Uterus (tissue), 4 donors: ENCODE measurements around the gene ZFHX2. TPM values are rescaled to one million over a fixed set of nuclear protein-coding genes. Genes with fewer than 3 reads are reported as not detected.

ENCODE experiments used
- DNase-seq, 2 donors: peaks; one replicate each; pipeline ENCODE4 v3.0.0-alpha.2; 2019 to 2020
- H3K27ac ChIP-seq, 2 donors: fragments of 200-600 bp; sonication (generic); 1 replicate in 1 of 2; 2 replicates in 1 of 2; pipeline ENCODE4 v1.5.1; 2016 to 2018
- H3K27me3 ChIP-seq, 2 donors: fragments of 200-600 bp; sonication (generic); one replicate each; pipeline ENCODE4 v1.5.1; 2018 to 2019; ENCODE audit warnings: control low read depth in 1 of 2
- H3K36me3 ChIP-seq, 2 donors: fragments of 200-600 bp; sonication (generic); one replicate each; pipeline ENCODE4 v1.5.1; 2019; ENCODE audit warnings: control low read depth in 1 of 2
- H3K4me1 ChIP-seq, 2 donors: fragments of 200-600 bp; sonication (generic); one replicate each; pipeline ENCODE4 v1.5.1; 2018 to 2019; ENCODE audit warnings: control low read depth in 1 of 2
- H3K4me3 ChIP-seq, 2 donors: fragments of 200-600 bp; sonication (generic); 1 replicate in 1 of 2; 2 replicates in 1 of 2; pipeline ENCODE4 v1.5.1; 2018 to 2019; ENCODE audit warnings: mild to moderate bottlenecking in 1 of 2
- H3K9me3 ChIP-seq, 2 donors: fragments of 200-600 bp; sonication (generic); one replicate each; pipeline ENCODE4 v1.5.1; 2019; ENCODE audit warnings: control low read depth in 1 of 2
- CTCF ChIP-seq, 4 experiments: fragments of 200-600 bp in 2 of 4; fragments of 450-650 bp in 2 of 4; sonication (generic) in 2 of 4; IDR thresholded peaks; one replicate each; pipeline ENCODE4 v1.5.1; 2016 to 2019; ENCODE audit warnings: antibody characterized with exemption in 4 of 4, mild to moderate bottlenecking in 2 of 4, moderate library complexity in 1 of 4
- POLR2A ChIP-seq, 2 donors: fragments of 450-650 bp; IDR thresholded peaks; one replicate each; pipeline ENCODE4 v1.6.1; 2016; ENCODE audit warnings: antibody characterized with exemption in 2 of 2, mild to moderate bottlenecking in 1 of 2, moderate library complexity in 1 of 2
- intact Hi-C: fragments of 100-400 bp; cut with DNase I; formaldehyde crosslinking; loops from one replicate; pipeline ENCODE4 v1.15.1; 2023; ENCODE audit warnings: low total_unique reads
- total RNA-seq, 4 donors: library from RNA; depleted of rRNA in 3 of 4; stranded (reverse); fragments of >200 nt in 3 of 4; gene quantifications; one replicate each; pipeline versions ENCODE4 v1.1.0 to v1.2.4, GENCODE V29; 2014 to 2023
- donor health status: DM: yes; HTN: yes; CAD: no.

ZFHX2 gene
- total RNA-seq, 4 donors from 2014 or later: 0.35 to 1.7 TPM; not detected in 2

DNA sequence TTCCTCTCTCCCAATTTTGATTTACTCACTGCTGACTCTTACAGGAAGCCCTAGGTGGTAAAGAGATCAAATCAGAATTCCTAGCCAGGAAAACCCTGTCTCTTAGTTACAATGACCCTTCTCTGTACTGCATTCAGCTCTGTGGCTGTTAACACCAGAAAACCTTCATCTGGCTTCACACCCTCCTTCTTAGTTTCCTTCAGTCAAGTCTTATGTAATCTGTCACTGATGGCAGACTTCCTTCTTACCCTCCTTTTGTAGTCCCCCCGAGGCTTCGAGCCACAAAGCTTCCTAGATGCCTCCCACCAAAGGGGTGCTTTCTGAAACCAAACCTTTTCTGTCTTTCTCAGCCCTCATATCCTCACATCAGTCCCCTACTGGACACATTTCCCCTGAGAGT lies 65.5 kb downstream of the ZFHX2 start:
- H3K36me3 ChIP-seq: no peaks in the 10 kb centered on the region
- intact Hi-C loops: no loop called here

DNA sequence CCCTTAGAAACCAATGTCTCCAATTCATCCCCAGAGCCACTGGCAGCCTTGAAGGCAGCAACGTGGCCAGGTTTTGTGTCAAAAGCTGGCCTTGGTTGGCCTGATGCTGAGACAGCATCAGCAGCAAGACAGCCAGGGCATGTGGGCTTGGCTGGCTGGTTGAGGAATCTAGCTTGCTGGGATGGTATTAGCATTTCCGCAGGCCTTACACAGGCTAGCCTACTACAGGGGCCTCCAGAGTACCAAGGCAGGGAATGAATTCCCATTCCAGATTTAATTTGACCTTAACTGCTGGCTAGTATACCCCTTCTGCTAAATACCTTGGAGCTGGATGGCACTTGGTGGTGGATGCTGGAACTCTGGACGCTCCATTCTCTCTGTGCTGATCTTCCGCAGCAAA lies 66.2 kb downstream of the ZFHX2 start:
- Histone ChIP-seq H3K4me3 (no peak overlapping the region), H3K4me1 (no peaks in the 10 kb centered on the region), H3K36me3 (no peaks in the 10 kb centered on the region), H3K9me3 (no peaks in the 10 kb centered on the region), H3K27ac (no peak overlapping the region), H3K27me3 (no peaks in the 10 kb centered on the region)
- DNase-seq: no peak
- TF ChIP-seq POLR2A (IDR thresholded peaks at IDR 0.05) (no peak), CTCF (IDR thresholded peaks at IDR 0.05) (no peak)
- intact Hi-C loops: no loop called here

More for the DNA sequence above, 65.5 kb downstream of the ZFHX2 start:
- Histone ChIP-seq H3K4me1 (no peaks in the 10 kb centered on the region), H3K9me3 (no peaks in the 10 kb centered on the region), H3K27me3 (no peaks in the 10 kb centered on the region), H3K27ac (no peak overlapping the region), H3K4me3 (no peak overlapping the region)
- TF ChIP-seq POLR2A (IDR thresholded peaks at IDR 0.05): no peak
- TF ChIP-seq CTCF (IDR thresholded peaks at IDR 0.05): no peak
- DNase-seq: no peak

- no peaks in the 10 kb centered on the region for H3K4me1 ChIP-seq
- TF ChIP-seq POLR2A (IDR thresholded peaks at IDR 0.05) (no peak), CTCF (IDR thresholded peaks at IDR 0.05) (no peak)
- H3K36me3 ChIP-seq: no peaks in the 10 kb centered on the region
- no peak overlapping the region for H3K27ac ChIP-seq
- H3K27me3 ChIP-seq: no peaks in the 10 kb centered on the region
- intact Hi-C loops: no loop called here
- no peaks in the 10 kb centered on the region for H3K9me3 ChIP-seq
- no peak overlapping the region for H3K4me3 ChIP-seq
- DNase-seq: no peak
These were observed 68.2 kb downstream of the ZFHX2 start for GRCh38 chr14:23483236-23483854.

DNA sequence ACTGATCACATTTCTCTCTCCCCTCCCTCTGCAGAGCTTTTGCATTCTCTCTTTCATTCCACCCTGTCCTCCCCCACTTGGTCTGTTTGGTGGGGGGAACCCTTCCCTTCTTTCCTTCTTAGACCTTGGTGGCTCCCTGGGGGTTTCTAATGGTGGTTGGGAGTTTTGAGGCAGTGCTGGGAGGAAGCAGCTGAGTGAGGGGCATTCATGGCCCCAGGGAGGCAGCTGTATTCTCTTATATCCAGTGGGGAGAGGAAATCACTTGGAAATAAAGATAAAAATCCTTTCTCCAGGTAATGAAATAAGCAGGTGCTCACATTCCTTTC lies 68.8 kb downstream of the ZFHX2 start:
- intact Hi-C loops: no loop called here
- Histone ChIP-seq H3K4me3 (no peak overlapping the region), H3K9me3 (no peaks in the 10 kb centered on the region), H3K36me3 (no peaks in the 10 kb centered on the region), H3K27me3 (no peaks in the 10 kb centered on the region), H3K27ac (no peak overlapping the region), H3K4me1 (no peaks in the 10 kb centered on the region)
- no peak for DNase-seq
- TF ChIP-seq CTCF (IDR thresholded peaks at IDR 0.05) (no peak), POLR2A (IDR thresholded peaks at IDR 0.05) (no peak)

DNA sequence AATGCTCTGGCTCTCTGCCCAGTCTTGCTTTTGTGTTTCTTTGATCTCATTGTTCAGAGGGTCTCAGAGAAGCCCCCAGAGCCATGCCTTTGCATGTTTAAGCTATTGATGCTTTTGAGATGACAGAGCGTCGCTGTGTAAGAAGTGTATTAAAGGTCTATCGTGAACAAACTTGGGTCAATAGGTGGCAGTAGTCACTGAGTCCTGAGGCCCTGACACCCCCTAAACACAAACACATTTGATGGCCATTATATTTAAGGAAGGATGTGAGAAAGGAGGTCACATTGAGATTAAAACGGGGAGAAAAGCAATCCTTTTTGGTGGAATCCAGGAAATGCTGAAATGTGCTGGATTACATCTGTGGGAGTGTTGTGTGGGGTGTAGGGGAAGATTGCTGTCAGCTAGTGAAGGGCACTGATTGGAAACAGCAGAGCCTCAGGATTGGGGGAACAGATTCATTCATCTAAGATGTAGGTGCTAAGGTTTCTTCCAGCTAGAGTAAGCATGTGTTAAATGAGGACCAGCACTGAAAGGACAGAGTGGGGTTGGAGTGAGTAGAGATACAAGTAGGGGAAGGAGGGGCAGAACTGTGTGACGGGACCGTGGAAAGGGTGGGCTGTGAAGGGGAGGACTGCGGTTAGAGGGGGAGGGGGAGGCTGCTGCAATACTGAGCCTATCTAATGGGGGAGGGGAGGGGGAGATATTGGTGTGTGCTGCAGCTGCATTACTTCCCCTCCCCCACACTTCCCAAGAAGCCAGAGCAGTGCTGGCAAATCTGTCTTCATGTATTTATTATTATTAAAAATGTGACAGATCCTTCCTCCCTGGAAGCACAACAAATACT lies 69.4 kb downstream of the ZFHX2 start:
- no peak for DNase-seq
- Histone ChIP-seq H3K27ac (no peak overlapping the region), H3K9me3 (no peaks in the 10 kb centered on the region), H3K4me1 (no peaks in the 10 kb centered on the region), H3K4me3 (no peak overlapping the region), H3K27me3 (no peaks in the 10 kb centered on the region), H3K36me3 (no peaks in the 10 kb centered on the region)
- TF ChIP-seq POLR2A (IDR thresholded peaks at IDR 0.05) (no peak), CTCF (IDR thresholded peaks at IDR 0.05) (no peak)
- intact Hi-C loops: no loop called here
